HEK293 (cell line): ENCODE data around the gene KRTAP24-1.

Experiments used
- CTCF ChIA-PET: fragments of 350-600 bp; formaldehyde crosslinking; extraction: SDS; loops from one replicate; lab custom pipeline; 2021; ENCODE audit warnings: antibody characterized with exemption; lab: Yijun Ruan, JAX
- POLR2A ChIA-PET: fragments of 300-600 bp; formaldehyde crosslinking; extraction: SDS; loops from one replicate; lab custom pipeline; 2020; ENCODE audit warnings: antibody characterized with exemption, inconsistent platforms; lab: Yijun Ruan, JAX
- H3K27ac ChIP-seq: fragments of 200-500 bp; sonication (Bioruptor generic); 2 replicates; pipeline ENCODE4 v1.5.1; 2014; ENCODE audit warnings: low read depth, low read length, control low read depth, inconsistent platforms; ENCODE audit errors: extremely low read depth
- H3K36me3 ChIP-seq, 2 experiments: fragments of 200-500 bp in 1 of 2; sonication (Bioruptor generic) in 1 of 2; 1 replicate in 1 of 2; 2 replicates in 1 of 2; pipeline ENCODE4 v1.5.1; 2014 to 2017; ENCODE audit warnings: inconsistent platforms in 2 of 2, low read length in 2 of 2; ENCODE audit not compliant: control insufficient read depth in 2 of 2, insufficient read depth in 1 of 2
- H3K4me1 ChIP-seq: fragments of 200-500 bp; sonication (Bioruptor generic); 2 replicates; pipeline ENCODE4 v1.5.1; 2014; ENCODE audit warnings: mild to moderate bottlenecking, low read length, inconsistent platforms; ENCODE audit not compliant: control insufficient read depth, insufficient read depth
- H3K4me3 ChIP-seq: 2 replicates; pipeline ENCODE4 v1.5.1; 2011; ENCODE audit warnings: low read depth, mild to moderate bottlenecking, control low read depth, low read length, moderate library complexity
- H3K9me3 ChIP-seq: fragments of 200-500 bp; sonication (Bioruptor generic); 2 replicates; pipeline ENCODE4 v1.5.1; 2014; ENCODE audit warnings: low read depth, low read length, inconsistent platforms; ENCODE audit not compliant: control insufficient read depth, insufficient read depth
- KLF8 ChIP-seq: fragments of 450-650 bp; formaldehyde crosslinking; IDR thresholded peaks from 2 replicates; pipeline ENCODE4 v1.5.1; 2016; ENCODE audit warnings: missing biosample characterization, missing genetic modification characterization
- MZF1 ChIP-seq: fragments of 450-650 bp; formaldehyde crosslinking; IDR thresholded peaks from 2 replicates; pipeline ENCODE4 v1.5.1; 2017; ENCODE audit warnings: missing biosample characterization, missing genetic modification characterization, borderline replicate concordance
- TCF7L2 ChIP-seq: IDR thresholded peaks from 2 replicates; pipeline ENCODE4 v1.6.1; 2011; ENCODE audit warnings: low read depth, mild to moderate bottlenecking, inconsistent platforms, low read length, moderate library complexity, borderline replicate concordance
- YY1 ChIP-seq: fragments of 450-650 bp; formaldehyde crosslinking; IDR thresholded peaks from 2 replicates; pipeline ENCODE4 v1.5.1; 2018; ENCODE audit warnings: missing biosample characterization, missing genetic modification characterization
- ZBTB11 ChIP-seq: fragments of 450-650 bp; formaldehyde crosslinking; conservative IDR thresholded peaks from 2 replicates; pipeline ENCODE4 v1.5.1; 2016; ENCODE audit warnings: low read depth, missing biosample characterization, missing genetic modification characterization
- ZBTB8A ChIP-seq: fragments of 450-650 bp; formaldehyde crosslinking; IDR thresholded peaks from 2 replicates; pipeline ENCODE4 v1.5.1; 2016; ENCODE audit warnings: missing biosample characterization, missing genetic modification characterization
- ZEB2 ChIP-seq: fragments of 450-650 bp; formaldehyde crosslinking; IDR thresholded peaks from 2 replicates; pipeline ENCODE4 v1.5.1; 2016; ENCODE audit warnings: missing biosample characterization, missing genetic modification characterization
- ZFHX2 ChIP-seq: fragments of 450-650 bp; formaldehyde crosslinking; conservative IDR thresholded peaks from 2 replicates; pipeline ENCODE4 v1.5.1; 2016; ENCODE audit warnings: missing biosample characterization, missing genetic modification characterization
- ZNF133 ChIP-seq: fragments of 450-650 bp; formaldehyde crosslinking; IDR thresholded peaks from 2 replicates; pipeline ENCODE4 v1.5.1; 2016; ENCODE audit warnings: missing biosample characterization, missing genetic modification characterization
- ZNF23 ChIP-seq: fragments of 450-650 bp; formaldehyde crosslinking; IDR thresholded peaks from 2 replicates; pipeline ENCODE4 v1.5.1; 2016; ENCODE audit warnings: missing biosample characterization, missing genetic modification characterization, borderline replicate concordance
- ZNF280C ChIP-seq: fragments of 450-650 bp; formaldehyde crosslinking; IDR thresholded peaks from 2 replicates; pipeline ENCODE4 v1.5.1; 2016; ENCODE audit warnings: missing biosample characterization, missing genetic modification characterization
- ZNF350 ChIP-seq: fragments of 450-650 bp; formaldehyde crosslinking; IDR thresholded peaks from 2 replicates; pipeline ENCODE4 v1.5.0; 2017; ENCODE audit warnings: missing biosample characterization, mild to moderate bottlenecking, missing genetic modification characterization
- ZNF433 ChIP-seq: fragments of 450-650 bp; formaldehyde crosslinking; IDR thresholded peaks from 2 replicates; pipeline ENCODE4 v1.5.1; 2016; ENCODE audit warnings: missing biosample characterization, missing genetic modification characterization, low read depth
- ZNF510 ChIP-seq: fragments of 450-650 bp; formaldehyde crosslinking; IDR thresholded peaks from 2 replicates; pipeline ENCODE4 v1.5.1; 2018; ENCODE audit warnings: mild to moderate bottlenecking, missing genetic modification characterization, missing biosample characterization; ENCODE audit not compliant: insufficient replicate concordance
- ZNF776 ChIP-seq: fragments of 450-650 bp; formaldehyde crosslinking; IDR thresholded peaks from 2 replicates; pipeline ENCODE4 v1.5.0; 2017; ENCODE audit warnings: missing biosample characterization, missing genetic modification characterization, borderline replicate concordance
- ZSCAN16 ChIP-seq: fragments of 450-650 bp; formaldehyde crosslinking; IDR thresholded peaks from 2 replicates; pipeline ENCODE4 v1.5.1; 2016; ENCODE audit warnings: missing biosample characterization, missing genetic modification characterization
- TF ChIP-seq, protein P1 (sequence below): fragments of 450-650 bp; formaldehyde crosslinking; IDR thresholded peaks from 2 replicates; pipeline ENCODE4 v1.5.1; 2016; ENCODE audit warnings: missing biosample characterization, missing genetic modification characterization, borderline replicate concordance

The KRTAP24-1 gene

GRCh38 chr21:30248844-30249243, 33.9 kb downstream of the KRTAP24-1 start (continued):
- TF ChIP-seq TCF7L2 (no peak), ZNF23 (no peak), ZNF350 (tag by site-specific recombination) (no peak)

- H3K4me1 ChIP-seq: no peaks in the 10 kb centered on the region
- TF ChIP-seq ZSCAN16: no peak
- TF ChIP-seq KLF8: no peak
- TF ChIP-seq ZNF510 (tag by site-specific recombination): no peak
- TF ChIP-seq ZNF133 (tag by site-specific recombination): no peak
- no peak for TF ChIP-seq ZFHX2 (tag by site-specific recombination)
- TF ChIP-seq ZEB2 (tag by site-specific recombination): no peak
- TF ChIP-seq ZBTB11 (tag by site-specific recombination): no peak
- no peak for TF ChIP-seq YY1 (tag by site-specific recombination)
- TF ChIP-seq ZNF776 (tag by site-specific recombination): no peak
- no peaks in the 10 kb centered on the region for H3K36me3 ChIP-seq
- CTCF ChIA-PET: interaction anchor here (0.6 to 2.1 kb wide), 4 partner anchors 50 to 603 kb away, joined by 3 to 9 read pairs (median 3); no protein-coding TSS in a partner anchor
- H3K4me3 ChIP-seq: no peak overlapping the region
- H3K9me3 ChIP-seq: no peaks in the 10 kb centered on the region
- POLR2A ChIA-PET: no interaction called here
- H3K27ac ChIP-seq: no peak overlapping the region
Measured at GRCh38 chr21:30245061-30245460, 37.7 kb downstream of the KRTAP24-1 start.

- POLR2A ChIA-PET: no interaction called here
- H3K36me3 ChIP-seq: no peaks in the 10 kb centered on the region
- H3K4me1 ChIP-seq: no peaks in the 10 kb centered on the region
- H3K9me3 ChIP-seq: no peaks in the 10 kb centered on the region
- H3K27ac ChIP-seq: no peak overlapping the region
- H3K4me3 ChIP-seq: no peak overlapping the region
- TF ChIP-seq ZBTB8A (tag by site-specific recombination): no peak
- no peak for TF ChIP-seq MZF1 (tag by site-specific recombination)
- no peak for TF ChIP-seq ZNF433 (tag by site-specific recombination)
- TF ChIP-seq, protein P1, sequence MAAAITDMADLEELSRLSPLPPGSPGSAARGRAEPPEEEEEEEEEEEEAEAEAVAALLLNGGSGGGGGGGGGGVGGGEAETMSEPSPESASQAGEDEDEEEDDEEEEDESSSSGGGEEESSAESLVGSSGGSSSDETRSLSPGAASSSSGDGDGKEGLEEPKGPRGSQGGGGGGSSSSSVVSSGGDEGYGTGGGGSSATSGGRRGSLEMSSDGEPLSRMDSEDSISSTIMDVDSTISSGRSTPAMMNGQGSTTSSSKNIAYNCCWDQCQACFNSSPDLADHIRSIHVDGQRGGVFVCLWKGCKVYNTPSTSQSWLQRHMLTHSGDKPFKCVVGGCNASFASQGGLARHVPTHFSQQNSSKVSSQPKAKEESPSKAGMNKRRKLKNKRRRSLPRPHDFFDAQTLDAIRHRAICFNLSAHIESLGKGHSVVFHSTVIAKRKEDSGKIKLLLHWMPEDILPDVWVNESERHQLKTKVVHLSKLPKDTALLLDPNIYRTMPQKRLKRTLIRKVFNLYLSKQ (tag by site-specific recombination): no peak
- TF ChIP-seq ZNF280C (tag by site-specific recombination): no peak
- TF ChIP-seq, all 188 proteins: peak for 0
- CTCF ChIA-PET: interaction anchor here (0.5 to 2.1 kb wide), 3 partner anchors 13 to 49 kb away, joined by 3 to 9 read pairs (median 3); no protein-coding TSS in a partner anchor
Measured at GRCh38 chr21:30243691-30244090, 39.1 kb downstream of the KRTAP24-1 start.
